SK-N-SH (cell line): ENCODE measurements around the gene THSD4. TPM values are rescaled to one million over a fixed set of nuclear protein-coding genes. Genes with fewer than 3 reads are reported as not detected.

ENCODE experiments used
- CTCF ChIA-PET: fragments of 300-600, 350-600 bp; formaldehyde crosslinking; extraction: SDS; loops from one replicate; lab custom pipeline; 2021; lab: Yijun Ruan, JAX
- POLR2A ChIA-PET: fragments of 350-600 bp; sonication (Branson Sonifier 250); formaldehyde crosslinking; extraction: SDS; loops from one replicate; lab custom pipeline; 2020; ENCODE audit warnings: antibody characterized with exemption, inconsistent platforms; lab: Yijun Ruan, JAX
- DNase-seq: peaks from one replicate; pipeline ENCODE4 v3.0.0; 2012
- H2AFZ ChIP-seq: fragments of 200-600 bp; sonication (generic); 2 replicates; pipeline ENCODE4 v1.8.1; 2016; ENCODE audit warnings: antibody characterized with exemption, mild to moderate bottlenecking, low read depth
- H3F3A ChIP-seq: fragments of 200-600 bp; sonication (generic); replicated peaks from 2 replicates; pipeline ENCODE3; 2016; ENCODE audit warnings: antibody characterized with exemption, mild to moderate bottlenecking; ENCODE audit not compliant: insufficient read depth
- H3K27ac ChIP-seq, 2 experiments: fragments of 200-500 bp in 1 of 2; fragments of 200-600 bp in 1 of 2; sonication (Bioruptor generic) in 1 of 2; sonication (generic), shearing (Covaris generic) in 1 of 2; 2 replicates each; pipeline versions ENCODE4 v1.5.1 to v1.6.1; 2014 to 2016; ENCODE audit warnings: low read depth in 2 of 2, inconsistent platforms in 1 of 2, low read length in 1 of 2, mild to moderate bottlenecking in 1 of 2, mixed read lengths in 1 of 2
- H3K27me3 ChIP-seq: fragments of 200-600 bp; sonication (generic), shearing (Covaris generic); 2 replicates; pipeline ENCODE4 v1.6.1; 2016; ENCODE audit warnings: mixed run types; ENCODE audit not compliant: insufficient read depth
- H3K36me3 ChIP-seq, 2 experiments: fragments of 200-500 bp in 1 of 2; fragments of 200-600 bp in 1 of 2; sonication (Bioruptor generic) in 1 of 2; sonication (generic) in 1 of 2; replicated peaks in 1 of 2; 2 replicates each; pipeline versions ENCODE3 to v1.5.1; 2014 to 2016; ENCODE audit warnings: low read length in 1 of 2, mild to moderate bottlenecking in 1 of 2; ENCODE audit not compliant: insufficient read depth in 2 of 2, control insufficient read depth in 1 of 2
- H3K4me1 ChIP-seq, 2 experiments: fragments of 200-500 bp in 1 of 2; fragments of 200-600 bp in 1 of 2; sonication (Bioruptor generic) in 1 of 2; sonication (generic), shearing (Covaris generic) in 1 of 2; 2 replicates each; pipeline versions ENCODE4 v1.5.1 to v1.6.1; 2014 to 2016; ENCODE audit warnings: low read depth in 1 of 2, low read length in 1 of 2, mixed run types in 1 of 2; ENCODE audit not compliant: insufficient read depth in 2 of 2, control insufficient read depth in 1 of 2
- H3K4me2 ChIP-seq: fragments of 200-600 bp; sonication (generic), shearing (Covaris generic); 2 replicates; pipeline ENCODE4 v1.6.1; 2017; ENCODE audit warnings: mixed run types
- H3K4me3 ChIP-seq, 2 experiments: fragments of 200-500 bp in 1 of 2; fragments of 200-600 bp in 1 of 2; sonication (Bioruptor generic) in 1 of 2; sonication (generic), shearing (Covaris generic) in 1 of 2; 2 replicates each; pipeline versions ENCODE4 v1.5.1 to v1.8.1; 2014 to 2016; ENCODE audit warnings: low read depth in 2 of 2, inconsistent platforms in 1 of 2, low read length in 1 of 2, mild to moderate bottlenecking in 1 of 2, mixed read lengths in 1 of 2, moderate library complexity in 1 of 2
- H3K79me2 ChIP-seq: fragments of 200-600 bp; sonication (generic); 2 replicates; pipeline ENCODE4 v1.8.1; 2017; ENCODE audit warnings: mild to moderate bottlenecking; ENCODE audit not compliant: insufficient read depth
- H3K9ac ChIP-seq: fragments of 200-600 bp; sonication (generic); 2 replicates; pipeline ENCODE4 v1.6.1; 2017; ENCODE audit warnings: mixed run types
- H3K9me2 ChIP-seq: fragments of 200-600 bp; sonication (generic); 2 replicates; pipeline ENCODE4 v1.6.1; 2017; ENCODE audit warnings: mixed run types
- H3K9me3 ChIP-seq: fragments of 200-600 bp; sonication (generic); 2 replicates; pipeline ENCODE4 v1.6.1; 2017; ENCODE audit warnings: mixed run types, mild to moderate bottlenecking, moderate library complexity
- H4K20me1 ChIP-seq: fragments of 200-600 bp; sonication (generic); 2 replicates; pipeline ENCODE4 v1.6.1; 2017; ENCODE audit warnings: mild to moderate bottlenecking, mixed run types; ENCODE audit not compliant: insufficient read depth
- CTCF ChIP-seq: fragments of 200-600 bp; sonication (generic); IDR thresholded peaks from 2 replicates; pipeline ENCODE4 v1.6.1; 2017; ENCODE audit warnings: antibody characterized with exemption, mild to moderate bottlenecking, moderate library complexity
- EZH2phosphoT487 ChIP-seq: fragments of 200-600 bp; sonication (generic); IDR thresholded peaks from 2 replicates; pipeline ENCODE4 v1.6.1; 2017; ENCODE audit warnings: low read depth, mixed run types, mild to moderate bottlenecking, antibody characterized with exemption, moderate library complexity, borderline replicate concordance
- FOXJ3 ChIP-seq: sonication (generic); formaldehyde crosslinking; IDR thresholded peaks from 2 replicates; pipeline ENCODE4 v1.5.1; 2020; ENCODE audit warnings: mild to moderate bottlenecking, missing genetic modification reagents
- FOXM1 ChIP-seq: IDR thresholded peaks from 2 replicates; pipeline ENCODE4 v1.4.0; 2012; ENCODE audit warnings: low read depth, mild to moderate bottlenecking
- GATA2 ChIP-seq: sonication (generic); formaldehyde crosslinking; IDR thresholded peaks from 2 replicates; pipeline ENCODE4 v1.5.0; 2020; ENCODE audit warnings: mild to moderate bottlenecking, missing genetic modification reagents
- MXI1 ChIP-seq: IDR thresholded peaks from 2 replicates; pipeline ENCODE4 v1.6.1; 2012; ENCODE audit warnings: mild to moderate bottlenecking, low read depth, low read length, improper control_type of control experiment
- NFIC ChIP-seq: IDR thresholded peaks from 2 replicates; pipeline ENCODE4 v1.4.0; 2012; ENCODE audit warnings: borderline replicate concordance
- NRF1 ChIP-seq: IDR thresholded peaks from 2 replicates; pipeline ENCODE4 v1.6.1; 2012; ENCODE audit warnings: low read depth, mild to moderate bottlenecking, low read length
- POLR2AphosphoS5 ChIP-seq: IDR thresholded peaks from 2 replicates; pipeline ENCODE4 v1.6.1; 2012; ENCODE audit warnings: low read depth, low read length
- RCOR1 ChIP-seq: fragments of 150-350 bp; IDR thresholded peaks from 2 replicates; pipeline ENCODE4 v1.6.1; 2017; ENCODE audit warnings: antibody characterized with exemption, low read length
- RFX5 ChIP-seq: IDR thresholded peaks from 2 replicates; pipeline ENCODE4 v1.6.1; 2012; ENCODE audit warnings: mild to moderate bottlenecking, improper control_type of control experiment, low read length
- RXRA ChIP-seq: IDR thresholded peaks from 2 replicates; pipeline ENCODE4 v1.4.0; 2012; ENCODE audit warnings: low read depth, mild to moderate bottlenecking, borderline replicate concordance
- SMC3 ChIP-seq: IDR thresholded peaks from 2 replicates; pipeline ENCODE4 v1.6.1; 2012; ENCODE audit warnings: low read depth, low read length, improper control_type of control experiment
- TCF12 ChIP-seq: IDR thresholded peaks from 2 replicates; pipeline ENCODE4 v1.4.0; 2012
- polyA plus RNA-seq, 3 experiments: library from polyadenylated mRNA; depleted of rRNA; stranded (reverse); fragments of >200 nt; gene quantifications; 2 replicates each; pipeline ENCODE4 v1.2.3, GENCODE V29; 2012
- TF ChIP-seq, protein P1 (sequence below): IDR thresholded peaks from 2 replicates; pipeline ENCODE4 v1.4.0; 2012; ENCODE audit warnings: low read depth, borderline replicate concordance
- TF ChIP-seq, protein P2 (sequence below): IDR thresholded peaks from 2 replicates; pipeline ENCODE4 v1.6.1; 2012; ENCODE audit warnings: mild to moderate bottlenecking, low read depth, low read length, moderate library complexity

The THSD4 gene
- polyA plus RNA-seq, 1 of the 3 experiments (the other 2 are of a cell fraction), result 79.1 TPM

DNA sequence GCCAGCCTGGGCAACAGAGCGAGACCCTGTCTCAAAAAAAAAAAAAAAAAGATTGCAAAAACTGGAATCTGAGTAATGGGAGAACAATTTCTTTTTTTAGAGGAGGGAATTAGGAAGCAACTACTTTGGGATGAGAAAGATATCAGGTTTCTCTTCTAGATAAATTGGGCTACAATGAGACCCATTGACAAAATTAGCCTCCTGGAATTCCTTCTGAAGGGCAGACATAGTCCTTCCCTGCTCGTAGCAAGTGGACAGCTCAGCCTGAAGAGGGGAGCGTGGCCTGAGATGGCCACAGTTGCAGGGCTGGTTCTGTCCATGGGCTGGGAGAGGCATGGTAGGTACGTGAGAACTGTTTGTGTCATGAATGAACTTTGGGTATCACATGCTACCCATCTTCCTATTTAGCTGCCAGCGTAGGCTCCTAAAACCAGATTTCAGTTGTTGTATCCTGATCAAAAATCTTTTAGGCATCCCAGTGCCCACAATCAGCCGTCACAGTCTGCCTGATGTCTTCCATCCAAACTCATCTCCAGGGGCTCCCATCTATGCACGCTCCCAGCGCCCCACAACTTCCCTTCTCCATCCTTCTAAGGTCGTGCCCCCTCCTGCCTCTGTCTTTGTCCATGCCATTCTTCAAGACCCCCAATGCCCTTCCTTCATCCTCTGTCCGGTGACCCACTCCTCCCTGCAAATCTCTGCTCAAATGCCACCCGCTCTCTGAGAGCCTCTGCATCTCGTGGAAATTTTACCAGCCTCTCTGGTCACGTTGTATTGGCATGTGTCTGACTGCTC lies 603.0 kb downstream of the THSD4 start (continued):
- TF ChIP-seq RCOR1 (no peak), CTCF (no peak), RXRA (no peak), POLR2AphosphoS5 (no peak), NFIC (no peak), GATA2 (no peak)

DNA sequence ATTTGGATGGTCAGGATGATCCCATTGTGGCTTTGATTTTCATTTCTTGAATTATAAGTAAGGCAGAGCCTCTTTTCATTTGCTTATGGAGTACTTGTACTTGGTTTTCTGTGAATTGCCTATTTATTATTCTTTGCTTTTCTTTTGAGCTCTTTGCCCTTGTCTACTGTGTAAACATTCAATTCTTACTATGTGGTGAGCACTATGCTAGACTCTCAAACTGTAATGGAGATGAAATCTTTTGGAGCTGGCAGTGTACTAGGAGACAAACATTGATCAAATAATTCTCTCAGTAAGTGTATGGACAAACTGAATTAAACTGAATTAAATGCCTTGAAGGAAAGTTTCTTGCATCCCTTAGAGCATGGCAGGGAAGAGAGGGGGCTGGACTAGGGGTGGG lies 608.1 kb downstream of the THSD4 start:
- H4K20me1 ChIP-seq, result no peaks in the 10 kb centered on the region
- no peak overlapping the region for H3K4me3 ChIP-seq
- peaks cover 12% of the 10 kb centered on the region for H3F3A ChIP-seq
- H3K27me3 ChIP-seq, result no peaks in the 10 kb centered on the region
- no peaks in the 10 kb centered on the region for H3K9me3 ChIP-seq
- H3K4me1 ChIP-seq, result peaks cover 2 to 4% of the 10 kb centered on the region in 2 experiments; a peak in 1 of 4 replicates
- CTCF ChIA-PET, result interaction anchor here (0.6 kb wide), 1 partner anchor 149 kb away, joined by 3 read pairs; no protein-coding TSS in a partner anchor
- H3K4me2 ChIP-seq, result no peak overlapping the region
- no peak overlapping the region for H3K9ac ChIP-seq
- no peak overlapping the region for H3K27ac ChIP-seq
- no peaks in the 10 kb centered on the region for H3K79me2 ChIP-seq
- POLR2A ChIA-PET, result no interaction called here
- no peak overlapping the region for H2AFZ ChIP-seq
- no peak for TF ChIP-seq RFX5
- TF ChIP-seq MXI1, result no peak
- TF ChIP-seq FOXJ3, result no peak
- TF ChIP-seq, protein P1, sequence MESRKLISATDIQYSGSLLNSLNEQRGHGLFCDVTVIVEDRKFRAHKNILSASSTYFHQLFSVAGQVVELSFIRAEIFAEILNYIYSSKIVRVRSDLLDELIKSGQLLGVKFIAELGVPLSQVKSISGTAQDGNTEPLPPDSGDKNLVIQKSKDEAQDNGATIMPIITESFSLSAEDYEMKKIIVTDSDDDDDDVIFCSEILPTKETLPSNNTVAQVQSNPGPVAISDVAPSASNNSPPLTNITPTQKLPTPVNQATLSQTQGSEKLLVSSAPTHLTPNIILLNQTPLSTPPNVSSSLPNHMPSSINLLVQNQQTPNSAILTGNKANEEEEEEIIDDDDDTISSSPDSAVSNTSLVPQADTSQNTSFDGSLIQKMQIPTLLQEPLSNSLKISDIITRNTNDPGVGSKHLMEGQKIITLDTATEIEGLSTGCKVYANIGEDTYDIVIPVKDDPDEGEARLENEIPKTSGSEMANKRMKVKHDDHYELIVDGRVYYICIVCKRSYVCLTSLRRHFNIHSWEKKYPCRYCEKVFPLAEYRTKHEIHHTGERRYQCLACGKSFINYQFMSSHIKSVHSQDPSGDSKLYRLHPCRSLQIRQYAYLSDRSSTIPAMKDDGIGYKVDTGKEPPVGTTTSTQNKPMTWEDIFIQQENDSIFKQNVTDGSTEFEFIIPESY, result no peak
- TF ChIP-seq, protein P2, sequence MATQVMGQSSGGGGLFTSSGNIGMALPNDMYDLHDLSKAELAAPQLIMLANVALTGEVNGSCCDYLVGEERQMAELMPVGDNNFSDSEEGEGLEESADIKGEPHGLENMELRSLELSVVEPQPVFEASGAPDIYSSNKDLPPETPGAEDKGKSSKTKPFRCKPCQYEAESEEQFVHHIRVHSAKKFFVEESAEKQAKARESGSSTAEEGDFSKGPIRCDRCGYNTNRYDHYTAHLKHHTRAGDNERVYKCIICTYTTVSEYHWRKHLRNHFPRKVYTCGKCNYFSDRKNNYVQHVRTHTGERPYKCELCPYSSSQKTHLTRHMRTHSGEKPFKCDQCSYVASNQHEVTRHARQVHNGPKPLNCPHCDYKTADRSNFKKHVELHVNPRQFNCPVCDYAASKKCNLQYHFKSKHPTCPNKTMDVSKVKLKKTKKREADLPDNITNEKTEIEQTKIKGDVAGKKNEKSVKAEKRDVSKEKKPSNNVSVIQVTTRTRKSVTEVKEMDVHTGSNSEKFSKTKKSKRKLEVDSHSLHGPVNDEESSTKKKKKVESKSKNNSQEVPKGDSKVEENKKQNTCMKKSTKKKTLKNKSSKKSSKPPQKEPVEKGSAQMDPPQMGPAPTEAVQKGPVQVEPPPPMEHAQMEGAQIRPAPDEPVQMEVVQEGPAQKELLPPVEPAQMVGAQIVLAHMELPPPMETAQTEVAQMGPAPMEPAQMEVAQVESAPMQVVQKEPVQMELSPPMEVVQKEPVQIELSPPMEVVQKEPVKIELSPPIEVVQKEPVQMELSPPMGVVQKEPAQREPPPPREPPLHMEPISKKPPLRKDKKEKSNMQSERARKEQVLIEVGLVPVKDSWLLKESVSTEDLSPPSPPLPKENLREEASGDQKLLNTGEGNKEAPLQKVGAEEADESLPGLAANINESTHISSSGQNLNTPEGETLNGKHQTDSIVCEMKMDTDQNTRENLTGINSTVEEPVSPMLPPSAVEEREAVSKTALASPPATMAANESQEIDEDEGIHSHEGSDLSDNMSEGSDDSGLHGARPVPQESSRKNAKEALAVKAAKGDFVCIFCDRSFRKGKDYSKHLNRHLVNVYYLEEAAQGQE, result no peak
- no peak for TF ChIP-seq FOXM1
- no peak for TF ChIP-seq POLR2AphosphoS5
- TF ChIP-seq TCF12, result no peak
- TF ChIP-seq SMC3, result no peak
- no peak for TF ChIP-seq GATA2
- TF ChIP-seq EZH2phosphoT487, result no peak
- TF ChIP-seq NFIC, result no peak
- no peak for TF ChIP-seq CTCF
- no peak for TF ChIP-seq NRF1
- TF ChIP-seq, all 33 proteins: peak for 0
- Histone ChIP-seq H3K9me2 (no peaks in the 10 kb centered on the region), H3K36me3 (no peaks in the 10 kb centered on the region)
- DNase-seq, result no peak
